DMS53 (cell line): ENCODE measurements around the gene KLHL11.

ENCODE experiments used
- DNase-seq: peaks from one replicate; lab custom pipeline; 2025; lab: John Stamatoyannopoulos, UW

Gene KLHL11

DNA sequence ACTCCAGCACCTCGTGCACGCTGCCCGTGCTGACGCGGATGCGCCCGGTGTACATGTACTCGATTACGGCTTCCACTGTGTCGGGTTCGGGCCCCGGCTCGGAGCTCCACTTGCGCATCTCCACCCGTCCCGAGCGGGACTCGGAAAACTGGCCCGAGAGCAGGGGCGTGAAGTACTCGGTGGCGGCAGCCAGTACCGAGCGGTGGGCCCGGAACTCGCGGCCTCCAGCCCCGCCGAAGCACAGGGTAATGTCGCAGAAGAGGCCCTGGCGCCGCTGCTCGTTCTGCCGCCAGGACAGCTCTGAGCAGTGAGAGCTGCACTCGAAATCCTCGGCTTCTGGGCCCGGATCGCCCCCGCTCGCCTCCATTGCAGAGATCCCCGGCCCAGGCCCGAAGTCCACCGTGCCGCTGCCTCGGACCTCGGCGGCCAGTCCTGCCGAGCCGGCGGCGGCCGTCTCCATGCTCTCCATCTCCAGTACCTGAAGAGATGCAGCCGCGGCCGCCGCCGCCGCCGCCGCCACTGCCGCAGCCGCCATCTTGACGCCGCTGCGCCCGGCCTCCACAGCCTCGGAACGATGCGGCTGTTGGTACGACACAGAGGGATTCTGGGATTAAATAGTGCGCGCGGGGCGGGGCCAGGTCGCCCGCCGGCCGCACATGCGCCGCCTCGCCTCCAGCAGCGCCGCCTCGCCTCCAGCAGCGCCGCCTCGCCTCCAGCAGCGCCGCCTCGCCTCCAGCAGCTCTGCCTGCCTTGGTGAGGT is at the start of gene KLHL11:
TSS of gene KLHL11 (minus strand) at position 588 of the 760 bp plus-strand sequence. CDS start at position 535, 53 bp downstream.
- peak; percentile 93 for DNase-seq

DNA sequence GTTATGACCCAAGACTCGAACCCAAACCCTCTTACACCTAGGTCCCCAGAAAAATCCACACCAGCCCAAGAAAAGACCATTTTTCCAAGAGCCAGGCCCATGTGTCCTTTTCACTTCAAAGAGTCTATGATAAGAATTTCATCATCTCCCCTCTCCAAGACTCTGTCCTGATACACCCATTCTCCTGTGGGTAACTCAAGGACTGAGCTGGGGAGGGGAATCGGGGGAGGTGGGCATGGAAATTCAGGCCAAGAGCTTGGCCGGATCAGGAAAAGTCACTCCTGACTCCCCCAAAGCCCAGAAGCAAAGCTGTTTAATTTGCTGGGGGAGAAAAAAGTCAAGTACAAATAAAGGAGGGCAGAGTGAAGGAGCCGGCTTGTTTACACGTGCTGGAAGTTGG is 49.8 kb upstream of the KLHL11 start:
- no peak for DNase-seq

GRCh38 chr17:41914358-41914766 is 49.1 kb upstream of the KLHL11 start:
- DNase-seq = no peak

DNA sequence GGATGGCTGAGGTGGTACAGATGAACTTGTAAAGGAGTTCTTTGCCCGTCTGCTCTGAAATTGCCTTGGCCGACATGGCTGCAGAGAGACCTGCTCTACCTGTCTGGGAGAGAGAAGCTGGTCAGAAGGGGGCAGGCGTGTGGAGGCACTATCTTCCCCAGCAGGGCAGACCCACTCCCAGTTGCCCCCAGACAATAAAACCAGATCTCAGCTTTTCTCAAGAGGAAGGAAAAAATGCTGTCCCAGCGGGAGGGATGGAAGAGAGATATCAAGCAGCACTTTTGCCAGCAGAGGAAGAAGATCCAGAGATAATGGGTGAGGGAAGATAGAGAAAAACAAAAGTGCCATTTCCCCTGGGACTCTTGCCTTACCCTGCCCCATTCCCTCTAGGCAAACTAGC is 48.6 kb upstream of the KLHL11 start:
- no peak for DNase-seq

- no peak for DNase-seq
Observed at GRCh38 chr17:41912925-41913324, 47.7 kb upstream of the KLHL11 start.

DNA sequence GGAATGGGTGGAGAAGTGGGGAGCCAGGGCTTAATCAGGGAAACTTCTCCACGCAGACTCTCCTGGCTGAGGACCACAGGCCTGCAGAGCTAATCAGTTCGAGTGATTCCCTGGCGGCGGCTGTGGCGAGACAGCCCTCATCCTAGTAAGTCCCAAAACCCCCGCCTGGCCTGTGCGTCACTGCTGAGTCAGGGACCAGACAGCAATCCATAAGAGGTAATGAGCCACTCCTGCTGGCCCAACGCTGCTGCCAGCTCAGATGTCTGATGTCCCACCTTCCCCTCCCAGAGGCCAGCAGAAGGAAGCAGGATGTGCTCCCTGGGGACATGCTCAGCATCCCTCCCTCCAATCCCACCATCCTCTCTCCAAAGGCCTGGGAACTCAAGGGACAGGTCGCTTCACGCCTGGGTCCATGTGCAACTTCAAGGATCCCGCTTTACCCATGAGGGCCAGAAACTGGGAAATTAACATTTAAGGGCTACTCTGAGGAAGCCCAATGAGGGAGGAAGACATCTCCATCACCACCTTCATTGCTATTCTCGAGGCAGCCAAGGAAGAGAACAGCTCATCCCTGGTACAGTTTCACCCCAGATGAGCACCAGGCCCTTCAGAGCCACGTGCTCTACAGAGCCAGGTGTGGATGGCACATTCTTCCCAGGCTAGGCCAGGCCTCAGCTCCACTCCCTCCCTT is 45.6 kb upstream of the KLHL11 start:
- no peak for DNase-seq

GRCh38 chr17:41909088-41909487 is 43.9 kb upstream of the KLHL11 start:
- no peak for DNase-seq

DNA sequence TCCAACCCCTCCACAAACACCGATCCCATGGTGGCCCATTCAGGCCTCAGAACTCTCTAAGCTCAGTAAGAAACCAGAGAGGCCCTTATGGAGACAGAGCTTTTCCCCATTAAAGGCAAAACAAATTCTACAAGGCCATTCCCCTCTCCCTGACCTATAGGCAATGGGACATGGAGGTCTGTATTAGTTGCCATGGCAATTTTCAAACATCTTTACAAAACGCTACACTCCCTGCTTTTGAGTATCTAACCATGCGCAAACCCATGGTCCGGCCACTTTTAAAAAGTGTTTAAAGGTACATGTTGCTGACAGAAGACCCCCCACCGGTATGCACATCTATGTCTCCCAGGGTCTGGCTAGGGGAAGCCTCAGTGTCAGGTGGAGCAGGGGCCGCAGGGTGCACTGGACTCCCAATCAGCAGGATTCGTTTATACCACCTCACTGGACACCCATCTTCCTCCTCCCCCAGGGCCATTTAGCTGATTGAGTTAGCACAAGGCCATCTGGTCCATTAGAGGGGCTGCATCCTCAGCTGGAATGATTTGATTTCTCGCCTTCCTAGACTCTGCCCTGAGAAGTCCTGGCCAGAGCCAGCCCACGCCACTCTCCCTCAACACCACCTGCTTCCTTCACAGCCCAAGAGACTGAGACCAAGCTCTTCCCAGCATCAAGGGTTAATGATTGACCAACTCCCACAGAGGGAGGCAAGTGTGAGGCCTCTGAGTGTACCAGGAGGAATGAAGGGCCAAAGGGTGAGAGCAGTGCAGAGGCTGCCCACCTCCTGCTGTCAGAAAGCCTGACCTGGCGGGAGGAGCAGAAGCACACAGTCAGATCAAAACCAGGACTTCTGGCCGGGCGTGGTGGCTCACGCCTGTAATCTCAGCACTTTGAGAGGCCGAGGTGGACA is 42.7 kb upstream of the KLHL11 start:
- peak; percentile 87 for DNase-seq

DNA sequence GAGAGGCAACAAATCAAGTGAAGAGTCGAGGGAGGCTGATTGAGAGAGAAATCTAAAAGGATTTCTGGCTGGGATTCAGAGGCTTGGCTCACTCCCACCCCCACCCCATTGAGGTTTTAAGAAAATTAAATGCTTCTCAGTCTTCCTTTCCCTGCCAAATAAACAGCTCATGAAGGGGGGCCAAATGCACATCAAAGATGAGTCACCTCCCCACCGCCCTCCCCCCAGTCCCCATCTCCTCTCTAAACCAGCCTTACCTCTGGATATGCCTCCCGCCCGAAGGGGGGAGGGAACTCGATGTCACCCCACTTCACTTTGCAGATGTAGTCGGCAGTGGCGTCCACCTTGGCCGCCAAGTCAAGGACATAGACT is 41.9 kb upstream of the KLHL11 start:
- DNase-seq = no peak

- no peak for DNase-seq
Observed at GRCh38 chr17:41906465-41907184, 41.4 kb upstream of the KLHL11 start.

DNA sequence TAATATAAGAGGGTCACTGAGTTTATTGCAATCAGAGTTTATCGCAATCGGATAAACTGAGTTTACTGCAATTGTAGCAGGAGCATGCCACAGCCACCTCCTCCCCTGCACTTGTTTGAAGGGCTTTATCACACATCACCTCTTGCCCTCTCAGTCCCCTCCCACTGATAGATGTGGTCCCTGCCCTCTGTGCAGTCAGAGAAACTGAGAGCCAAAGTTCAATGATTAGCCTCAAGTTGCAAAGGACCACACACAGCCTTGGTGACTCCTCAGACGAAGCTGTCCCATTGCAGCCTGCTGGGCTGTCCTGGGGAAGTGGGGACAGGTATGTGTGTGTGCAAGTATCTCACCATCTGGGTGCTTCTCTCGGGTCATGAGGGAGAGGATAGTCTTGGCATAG is 39.9 kb upstream of the KLHL11 start:
- no peak for DNase-seq

DNA sequence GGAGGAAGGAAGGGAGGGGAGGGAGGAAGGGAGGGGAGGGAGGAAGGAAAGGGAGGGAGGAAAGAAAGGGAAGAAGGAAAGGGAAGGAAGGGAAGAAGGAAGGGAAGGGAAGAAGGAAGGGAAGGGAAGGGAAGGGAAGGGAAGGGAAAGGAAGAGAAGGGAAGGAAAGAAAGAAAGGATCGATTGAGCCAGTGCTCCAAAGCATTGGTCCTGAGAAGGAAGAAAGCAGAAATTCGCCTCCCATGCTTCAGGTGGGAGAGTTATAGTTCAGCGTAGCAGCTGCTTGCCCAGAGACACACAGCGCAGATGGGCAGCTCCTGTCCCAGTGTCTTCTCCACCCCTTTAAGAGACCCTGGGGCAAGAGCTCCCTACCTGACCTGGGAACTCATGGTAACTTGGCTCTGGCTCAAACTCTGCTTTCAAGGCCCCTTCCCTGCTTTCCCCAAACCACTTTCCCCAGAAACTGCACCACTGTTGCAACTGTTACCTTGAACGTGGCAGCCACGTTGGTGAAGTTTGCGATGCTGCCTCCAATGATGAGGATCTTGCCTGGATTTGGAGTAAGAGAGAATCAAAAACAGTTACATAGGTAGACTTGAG is 39.1 kb upstream of the KLHL11 start:
- no peak for DNase-seq

- DNase-seq = no peak
Observed at GRCh38 chr17:41901646-41902045, 36.4 kb upstream of the KLHL11 start.

DNA sequence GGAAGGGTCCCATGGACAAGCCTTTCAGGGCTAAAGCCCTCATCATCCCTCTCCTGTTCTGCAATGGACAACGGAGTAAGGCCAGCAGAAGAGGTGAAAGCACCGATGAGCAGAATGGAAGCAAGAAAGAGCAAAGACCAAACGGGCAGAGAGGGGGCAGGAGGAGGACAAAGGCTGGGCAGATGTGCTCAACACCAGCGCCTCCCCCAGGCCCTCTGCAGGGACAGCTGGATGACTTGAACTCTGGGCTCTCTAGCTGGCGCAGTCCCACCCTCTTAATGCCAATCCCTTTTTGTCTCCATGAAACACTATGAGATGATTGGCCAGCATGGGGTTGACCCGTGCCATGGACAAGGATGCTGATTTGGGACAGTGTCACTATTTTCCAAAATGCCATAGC is 31.5 kb upstream of the KLHL11 start:
- no peak for DNase-seq

DNA sequence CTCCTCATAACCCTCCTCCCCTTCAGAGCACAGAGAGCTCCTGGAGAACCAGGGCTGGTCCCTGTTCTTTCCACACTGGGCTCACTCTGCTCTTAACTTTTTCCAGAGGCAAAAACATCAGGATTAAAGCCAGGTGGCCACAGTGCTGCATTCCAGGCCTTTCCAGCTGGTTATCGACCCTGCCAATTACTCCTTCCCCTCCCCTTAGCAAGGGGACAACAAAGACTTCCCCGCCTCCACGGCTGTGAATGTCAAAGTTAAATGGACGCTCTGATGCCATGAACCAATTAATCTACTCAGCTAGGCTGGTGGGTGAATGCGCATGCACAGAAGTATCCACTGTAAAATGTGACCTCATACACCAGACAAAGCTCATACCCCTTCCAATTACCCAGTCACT is 30.4 kb upstream of the KLHL11 start:
- DNase-seq = no peak

- peak; percentile 51 for DNase-seq
Observed at GRCh38 chr17:41894791-41895331, 29.6 kb upstream of the KLHL11 start.

DNA sequence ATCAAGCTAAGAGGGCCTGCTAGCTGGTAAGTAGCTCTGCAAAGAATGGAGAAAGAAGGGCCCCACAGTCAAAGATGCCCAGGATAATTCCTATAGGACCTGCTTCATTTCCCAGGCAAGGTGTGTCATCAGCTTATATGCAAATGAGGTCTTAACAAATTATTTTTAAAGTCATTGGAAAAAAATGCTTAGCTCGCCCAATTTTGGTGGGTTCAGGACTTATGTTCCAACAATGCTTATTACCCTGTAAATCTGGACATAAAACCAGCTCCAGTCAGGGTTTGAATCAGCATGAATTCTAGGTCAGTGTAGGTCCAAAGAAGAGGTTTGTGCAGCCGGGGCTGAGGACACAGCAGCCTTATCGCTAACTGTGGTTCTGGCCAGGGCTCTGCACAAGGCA is 28.2 kb upstream of the KLHL11 start:
- DNase-seq = no peak

DNA sequence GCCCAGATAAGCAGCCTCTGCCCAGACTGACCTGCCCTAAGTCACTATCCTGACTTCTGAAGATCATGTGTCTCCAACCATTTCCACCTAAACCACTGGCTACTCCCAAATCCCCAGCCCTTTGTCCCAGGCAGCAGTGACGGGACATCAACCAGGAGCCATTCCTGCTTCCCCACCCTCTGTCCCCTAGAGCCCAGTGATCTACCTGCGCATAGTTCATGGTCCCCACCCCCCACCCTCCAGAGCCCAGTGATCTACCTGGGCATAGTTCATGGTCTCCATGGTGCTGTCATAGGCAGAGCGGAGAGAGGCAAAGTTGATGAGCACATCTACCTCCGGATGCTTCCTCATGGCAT is 26.8 kb upstream of the KLHL11 start:
- no peak for DNase-seq

DNA sequence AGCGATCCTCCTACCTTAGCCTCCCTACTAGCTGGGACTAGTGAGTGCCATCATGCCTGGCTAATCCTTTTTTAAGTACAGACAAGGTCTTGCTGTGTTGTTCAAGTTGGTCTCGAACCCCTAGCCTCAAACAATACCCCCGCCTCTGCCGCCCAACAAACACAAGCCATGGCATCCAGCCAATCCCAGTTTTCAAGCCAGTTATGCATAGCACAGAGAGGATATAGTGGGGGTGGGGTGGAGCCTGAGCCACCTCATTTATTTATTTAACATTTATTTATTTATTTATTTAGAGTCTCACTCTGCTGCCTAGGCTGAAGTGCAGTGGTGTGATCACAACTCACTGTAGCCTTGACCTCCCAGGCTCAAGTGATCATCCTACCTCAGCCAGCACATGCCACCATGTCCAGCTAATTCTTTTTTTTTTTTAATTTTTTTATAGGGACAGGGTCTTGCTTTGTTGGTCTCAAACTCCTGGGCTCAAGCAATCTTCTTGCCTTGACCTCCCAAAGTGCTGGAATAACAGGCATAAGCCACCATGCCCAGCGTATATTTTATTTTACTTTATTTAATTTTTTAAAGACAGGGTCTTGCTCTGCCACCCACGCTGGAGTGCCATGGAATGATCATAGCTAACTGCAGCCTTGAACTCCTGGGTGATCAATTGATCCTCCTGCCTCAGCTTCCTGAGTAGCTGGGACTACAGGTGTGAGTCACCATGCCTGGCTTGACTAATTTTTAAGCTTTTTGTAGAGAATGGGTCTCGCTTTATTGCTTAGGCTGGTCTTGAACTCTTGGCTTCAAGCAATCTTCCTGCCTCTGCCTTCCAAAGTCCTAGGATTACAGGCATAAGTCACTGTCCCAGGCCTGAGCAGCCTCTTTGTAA is 26.2 kb upstream of the KLHL11 start:
- peak; percentile 53 for DNase-seq

- DNase-seq = no peak
Observed at GRCh38 chr17:41888332-41888965, 23.2 kb upstream of the KLHL11 start.
